Inflammatory macrophage treated with lipopolysaccharide for 4 hours (primary cell): ENCODE measurements around the gene CNOT4.
"Not testable (repeated sequence)": the region's sequence is repeated elsewhere in the genome, so short reads cannot be mapped to it uniquely, and the experiment has no call there.

ENCODE experiments used
- DNase-seq: peaks from one replicate; pipeline ENCODE4 v3.0.0-alpha.2; 2020

The CNOT4 gene

DNA sequence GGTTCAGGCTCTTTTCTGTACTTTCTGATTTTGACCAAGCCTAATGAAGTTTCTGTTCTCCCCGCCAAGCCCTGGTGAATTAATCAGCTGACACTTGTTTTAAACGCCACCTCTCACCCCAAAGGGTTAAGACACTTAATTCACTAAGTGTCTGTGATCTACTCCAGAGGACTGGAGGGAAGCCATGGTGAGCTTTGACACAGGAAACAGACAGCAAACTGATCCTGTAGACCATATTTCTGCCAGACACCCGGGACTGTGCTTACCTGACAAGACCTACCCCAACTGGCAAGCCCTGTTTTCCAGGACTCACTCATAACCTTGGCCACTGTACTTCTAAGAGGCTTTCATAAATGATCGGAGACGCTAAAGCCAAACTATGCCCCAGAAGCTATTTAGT lies 150.3 kb downstream of the CNOT4 start:
- no peak for DNase-seq

DNA sequence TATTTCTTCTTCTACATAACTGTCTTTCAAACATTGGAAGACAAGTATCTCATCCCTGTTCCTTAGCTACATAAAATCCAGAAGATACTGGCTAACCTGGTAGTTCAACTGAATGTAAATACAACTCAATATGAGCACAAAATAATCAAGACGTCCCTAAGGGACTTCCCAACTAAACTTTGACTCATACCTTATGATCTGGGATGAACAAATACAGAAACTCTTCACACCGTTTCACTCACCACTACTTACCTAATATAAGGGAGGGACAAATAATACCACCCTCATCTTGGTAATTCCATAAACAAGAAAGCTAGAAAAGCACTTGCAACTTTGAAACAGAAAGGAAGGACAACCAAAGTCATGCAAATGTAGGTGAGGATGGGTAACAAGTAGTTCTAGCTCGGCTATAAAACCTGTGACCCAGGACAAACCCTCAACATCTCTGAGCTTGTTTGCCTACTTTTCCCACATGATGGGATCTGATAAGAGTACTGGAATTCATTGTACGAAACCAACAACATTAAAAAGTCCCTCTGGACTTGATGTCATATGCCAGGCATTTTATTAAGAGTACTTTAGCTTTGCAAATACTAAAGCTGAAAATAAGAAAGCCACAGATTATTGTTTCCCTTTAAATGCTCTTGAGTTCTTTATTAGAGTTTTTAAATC lies 154.4 kb downstream of the CNOT4 start:
- peak; percentile 7 for DNase-seq

DNA sequence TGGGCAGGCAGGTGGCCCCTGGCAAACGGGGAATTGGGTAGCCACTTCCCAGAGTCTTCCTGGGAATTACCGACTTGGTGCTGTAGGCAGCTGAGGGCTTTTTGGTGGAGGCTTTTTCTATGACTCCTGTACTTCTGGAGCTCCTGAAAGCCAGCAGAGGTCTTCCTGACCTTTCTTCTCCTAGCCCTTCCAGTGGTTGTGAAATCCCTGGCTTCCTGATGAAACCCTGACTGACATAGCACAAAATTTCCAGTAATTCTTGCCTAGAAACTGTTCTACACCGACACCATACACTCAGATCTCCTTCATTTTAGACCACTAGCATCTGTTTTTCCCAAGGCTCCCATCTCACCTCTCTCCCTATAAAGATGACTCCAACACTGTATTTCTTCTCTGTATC lies 156.1 kb downstream of the CNOT4 start:
- DNase-seq: no peak

DNA sequence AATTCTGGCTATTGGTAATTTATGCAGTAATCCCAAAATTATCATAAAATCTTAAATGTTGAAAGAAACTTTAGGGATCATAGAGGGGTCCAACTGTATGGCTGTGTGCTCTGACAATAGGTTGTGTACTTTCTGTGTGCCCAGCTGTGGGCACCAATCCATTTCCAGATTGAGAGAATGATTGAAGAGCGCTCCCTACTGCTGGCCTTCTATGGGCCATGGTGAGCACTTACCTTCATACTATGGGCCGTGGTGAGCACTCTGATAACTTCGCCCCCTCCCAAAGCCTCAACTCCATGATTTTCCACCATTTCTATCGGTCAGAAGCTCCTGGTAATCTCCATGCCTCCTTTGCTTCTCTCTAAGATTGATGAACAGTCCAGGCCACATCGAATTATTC lies 157.6 kb downstream of the CNOT4 start:
- no peak for DNase-seq

DNA sequence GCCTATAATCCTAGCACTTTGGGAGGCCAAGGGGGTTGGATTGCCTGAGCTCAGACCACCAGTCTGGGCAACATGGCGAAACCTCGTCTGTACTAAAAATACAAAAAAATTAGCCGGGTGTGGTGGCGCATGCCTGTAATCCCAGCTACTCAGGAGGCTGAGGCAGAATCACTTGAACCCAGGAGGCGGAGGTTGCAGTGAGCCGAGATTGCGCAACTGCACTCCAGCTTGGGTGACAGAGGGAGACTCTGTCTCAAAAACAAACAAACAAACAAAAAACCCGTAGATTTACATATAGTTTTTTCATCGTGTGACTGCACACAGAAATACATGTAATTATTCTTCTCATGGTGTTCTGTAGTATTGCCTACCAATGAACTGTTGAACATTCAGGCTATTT lies 158.8 kb downstream of the CNOT4 start:
- not testable (repeated sequence) for DNase-seq

DNA sequence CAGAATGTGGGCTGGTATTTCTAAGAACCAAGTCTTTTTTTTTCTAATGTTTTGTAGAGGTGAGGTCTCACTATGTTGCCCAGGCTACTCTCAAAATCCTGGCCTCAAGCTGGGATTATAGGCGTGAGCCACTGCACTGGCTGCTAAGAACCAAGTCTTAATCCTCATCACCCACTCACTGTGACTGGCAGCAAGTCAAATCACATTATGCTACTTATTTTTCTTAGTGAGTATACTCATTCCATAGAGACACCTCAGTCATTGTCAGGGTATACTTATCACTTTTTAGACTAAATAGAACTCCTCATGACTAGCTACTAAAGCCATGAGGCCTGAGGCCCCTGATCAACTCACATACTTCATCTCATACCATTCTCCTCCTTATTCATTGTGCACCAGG lies 160.2 kb downstream of the CNOT4 start:
- no peak for DNase-seq

DNA sequence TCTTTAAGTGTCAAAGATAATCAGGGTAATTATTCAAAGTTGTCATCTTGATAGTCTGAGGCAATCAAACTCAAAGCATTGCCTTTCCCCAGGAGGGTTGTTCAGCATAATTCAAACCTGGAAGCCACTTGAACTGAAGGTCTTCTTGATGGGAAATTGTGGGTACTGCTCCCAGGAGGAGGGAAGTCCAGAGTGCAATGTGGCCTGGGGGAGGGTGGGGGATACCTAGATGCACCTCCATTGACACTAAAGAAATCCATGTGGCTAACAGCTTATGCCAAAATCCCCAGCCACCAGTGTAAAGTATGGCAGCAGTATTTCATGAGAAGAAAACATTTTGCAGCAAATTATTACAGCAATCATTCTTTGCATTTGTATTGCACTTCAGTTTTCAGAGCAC lies 161.4 kb downstream of the CNOT4 start:
- DNase-seq: no peak

DNA sequence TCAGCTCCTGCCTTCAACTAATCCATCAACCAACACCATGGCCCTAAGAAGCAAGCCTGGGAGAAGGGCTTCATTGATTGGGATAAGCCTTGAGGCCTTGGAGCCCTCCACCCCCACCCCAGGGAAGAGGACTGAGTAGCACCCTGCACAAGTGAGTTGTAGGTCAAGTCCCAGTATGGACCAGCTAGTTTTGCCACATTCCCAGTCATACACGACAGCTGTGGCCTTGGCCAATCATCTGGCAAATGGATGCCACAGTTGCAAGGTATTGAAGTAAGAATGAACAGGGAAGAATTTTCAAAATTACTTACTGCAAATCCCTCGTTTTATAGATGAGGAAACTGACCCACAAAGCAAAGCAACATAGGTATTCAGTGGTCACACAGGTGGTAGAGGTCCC lies 166.5 kb downstream of the CNOT4 start:
- DNase-seq: no peak

DNA sequence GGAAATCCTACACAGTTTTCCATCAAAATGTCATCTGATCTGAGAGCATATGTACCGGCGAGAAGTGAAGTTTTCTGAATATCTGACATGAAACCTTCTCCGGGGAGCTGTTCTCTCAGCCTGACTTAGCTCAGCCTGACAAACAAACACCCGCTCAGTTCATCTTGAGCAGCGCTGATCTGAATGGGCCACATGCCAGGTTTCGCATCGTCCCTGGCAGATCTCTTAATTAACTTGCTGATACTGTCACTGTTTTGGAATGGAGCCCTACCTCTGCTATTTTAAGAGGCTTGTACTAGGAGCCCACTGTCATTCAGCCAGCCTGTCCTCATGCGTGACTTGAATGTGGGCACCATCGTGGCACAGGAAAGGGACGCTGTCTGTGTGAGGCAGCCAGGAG lies 167.0 kb downstream of the CNOT4 start:
- DNase-seq: no peak

DNA sequence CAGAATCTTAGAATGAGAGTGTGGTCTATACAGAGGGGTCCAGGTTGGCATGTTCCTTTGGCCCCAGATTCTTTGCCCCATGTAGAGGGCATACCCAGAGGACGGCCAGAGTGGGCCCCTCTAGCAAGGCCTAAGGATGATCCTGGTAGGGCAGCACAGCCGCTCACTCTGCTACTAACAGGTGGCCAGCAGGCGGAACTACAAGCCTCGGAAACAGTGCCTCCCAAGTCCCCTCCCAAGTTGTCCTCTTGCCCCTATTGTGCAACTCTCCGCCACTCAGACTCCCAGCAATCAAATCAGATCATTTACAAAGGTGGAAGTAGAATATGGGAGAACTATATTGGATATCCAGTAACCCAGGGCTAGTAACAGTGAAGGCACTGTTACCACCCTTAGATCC lies 168.9 kb downstream of the CNOT4 start:
- no peak for DNase-seq

DNA sequence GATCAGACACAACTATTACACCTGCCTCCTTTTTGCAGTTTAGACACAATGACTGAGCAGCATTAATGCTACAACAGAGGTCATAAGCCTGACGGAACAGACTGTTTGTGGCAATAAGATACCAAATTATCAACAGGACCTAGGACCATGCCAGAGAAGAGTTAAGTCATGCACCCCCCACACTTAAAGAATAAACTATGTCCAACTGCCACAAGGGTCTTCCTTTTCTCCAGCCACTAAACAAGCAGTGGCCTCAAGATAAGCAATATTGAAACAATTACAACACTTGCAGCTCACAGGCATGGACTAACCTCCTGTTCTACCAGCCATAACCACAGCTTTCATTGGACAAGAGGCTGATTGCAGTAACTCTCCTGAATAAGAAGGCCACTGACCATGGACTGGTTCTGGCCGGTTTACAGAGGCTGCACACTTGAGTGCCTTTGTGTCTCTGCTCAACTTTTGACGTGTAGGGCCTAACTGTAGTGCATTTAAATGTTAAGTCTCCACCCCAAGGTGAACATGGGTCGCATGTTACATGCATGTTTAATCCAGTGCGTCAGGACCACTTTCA lies 171.8 kb downstream of the CNOT4 start:
- DNase-seq: no peak

DNA sequence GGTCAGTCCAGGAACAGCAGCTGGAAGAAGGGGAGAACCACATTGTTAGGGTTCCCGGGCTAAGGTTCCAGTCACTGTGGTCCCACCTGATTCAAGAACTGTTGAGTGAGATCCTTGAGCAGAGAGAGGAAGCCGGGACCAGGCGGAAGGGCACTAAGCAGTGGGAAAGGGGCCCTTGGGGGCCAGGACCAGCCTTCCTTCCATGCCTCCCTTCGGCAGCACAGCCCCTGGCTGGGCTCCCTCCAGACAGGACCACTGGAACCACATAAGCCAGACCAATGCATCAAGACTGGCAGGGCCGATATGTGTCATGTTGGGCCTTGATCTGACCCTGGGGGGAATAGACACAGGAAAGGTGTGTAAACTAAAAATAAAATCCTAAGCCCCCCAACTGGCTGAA lies 172.4 kb downstream of the CNOT4 start:
- no peak for DNase-seq

DNA sequence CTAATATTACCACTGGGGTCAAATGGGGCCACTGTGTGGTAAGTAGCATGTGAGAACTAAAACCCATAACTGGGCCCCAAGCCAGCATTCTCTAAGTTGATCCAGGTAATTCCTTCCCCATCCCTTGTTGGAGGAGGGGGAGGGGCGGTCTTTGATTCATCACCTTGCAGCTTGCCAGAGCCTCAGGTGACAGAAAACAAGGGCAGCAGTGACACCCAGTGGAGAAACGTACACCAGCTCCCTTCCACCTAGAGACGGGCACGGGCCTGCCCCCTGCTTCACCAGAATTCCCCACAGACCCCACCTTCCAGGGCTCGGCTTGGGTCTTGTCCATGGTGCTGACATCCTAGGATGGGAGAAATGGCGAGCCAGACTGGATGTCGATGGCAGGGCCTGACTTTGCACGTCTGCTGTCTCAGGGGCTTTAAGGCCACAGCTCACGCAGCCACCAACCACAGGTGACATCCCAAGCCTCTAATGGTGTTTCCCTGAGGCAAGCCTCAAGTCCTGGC lies 174.2 kb downstream of the CNOT4 start:
- peak; percentile 9 for DNase-seq

DNA sequence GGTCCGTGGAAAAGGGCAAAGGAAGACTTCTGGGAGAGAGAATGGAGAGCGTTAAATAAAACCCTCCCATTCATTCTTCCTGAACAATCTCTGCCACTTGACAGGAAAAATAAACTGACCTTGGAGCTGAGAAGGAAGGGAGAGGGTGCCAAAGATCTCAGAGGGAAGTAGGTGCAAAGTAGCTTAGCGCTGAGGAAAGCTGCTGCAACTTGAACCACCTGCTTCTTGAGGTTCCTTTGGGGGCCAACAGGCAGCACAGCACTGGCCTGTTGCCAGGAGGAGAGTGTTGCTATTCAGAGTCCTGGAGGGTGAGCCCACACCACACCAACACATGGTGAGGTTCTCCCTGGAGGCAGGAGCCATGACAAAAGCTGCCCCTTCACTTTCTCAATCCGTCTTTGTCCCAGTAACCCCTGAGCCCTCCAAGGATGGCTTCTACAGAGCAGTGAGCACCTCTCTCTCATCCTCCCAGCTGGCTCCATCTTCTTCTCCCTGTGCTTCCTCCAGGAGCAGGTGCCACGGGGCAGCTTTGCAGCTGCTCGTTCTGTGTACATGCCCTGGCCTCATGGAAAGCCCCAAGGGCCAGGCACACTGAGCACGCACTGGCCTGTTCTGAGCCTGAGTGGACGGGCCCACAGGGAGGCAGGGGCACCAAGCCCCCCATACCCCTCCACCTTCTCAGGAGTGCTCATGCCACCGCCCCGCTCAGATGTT lies 174.9 kb downstream of the CNOT4 start:
- DNase-seq: no peak

DNA sequence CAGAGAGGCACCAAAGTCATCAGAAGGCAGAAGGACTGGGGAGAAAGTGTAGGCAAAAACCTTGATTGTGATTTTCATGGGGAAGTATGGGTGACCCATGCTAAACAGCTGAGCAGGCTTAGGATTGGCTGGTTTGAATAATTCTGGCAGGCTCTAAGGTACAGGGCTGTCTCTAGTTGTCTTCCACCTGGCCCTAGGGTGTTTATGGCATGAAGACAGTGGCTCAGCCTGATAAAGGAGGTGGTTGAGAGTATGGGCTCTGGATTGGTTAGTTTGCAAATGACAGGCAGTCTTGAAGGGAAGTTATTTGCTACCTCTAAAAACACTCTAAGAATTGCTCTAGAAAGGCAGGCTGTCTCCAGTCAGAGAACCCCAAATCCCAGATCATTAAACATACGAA lies 176.0 kb downstream of the CNOT4 start:
- no peak for DNase-seq

DNA sequence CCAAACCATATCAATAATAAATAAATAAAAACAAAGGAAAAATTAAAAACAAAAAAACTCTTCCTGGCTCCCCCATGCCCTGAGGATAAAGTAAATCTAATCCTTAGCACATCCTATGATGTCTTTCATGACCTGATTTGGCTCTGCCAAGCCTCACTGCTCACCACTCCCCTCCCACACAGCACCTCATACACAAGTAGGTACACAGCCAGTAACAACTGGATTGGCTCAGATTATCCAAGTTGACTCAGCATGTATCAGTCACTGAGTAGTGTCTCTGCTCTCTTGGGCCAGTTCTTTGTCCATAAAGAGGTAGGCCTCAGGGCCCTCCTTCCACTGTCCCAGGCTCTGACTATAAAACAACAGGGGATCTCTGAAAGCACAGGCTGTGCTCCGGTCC lies 176.7 kb downstream of the CNOT4 start:
- DNase-seq: no peak

DNA sequence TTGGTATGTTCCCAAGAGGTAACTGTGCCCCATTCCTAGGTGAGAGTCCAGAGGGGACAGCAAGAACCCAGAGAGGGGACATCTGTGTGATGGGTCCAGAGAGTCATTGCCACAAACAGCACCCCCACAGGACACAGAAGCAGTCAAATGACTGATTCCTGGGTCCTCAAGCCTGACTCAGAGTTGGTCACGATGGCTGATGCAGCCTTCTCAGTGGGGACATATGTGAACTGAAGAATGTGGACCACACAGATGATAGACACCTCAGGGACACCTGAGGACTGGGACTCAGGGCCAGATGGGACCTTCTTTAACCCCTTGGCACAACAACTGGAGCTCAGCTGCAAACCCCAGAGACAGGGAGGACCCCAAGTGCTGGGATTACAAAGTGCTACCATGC lies 179.8 kb downstream of the CNOT4 start:
- no peak for DNase-seq

DNA sequence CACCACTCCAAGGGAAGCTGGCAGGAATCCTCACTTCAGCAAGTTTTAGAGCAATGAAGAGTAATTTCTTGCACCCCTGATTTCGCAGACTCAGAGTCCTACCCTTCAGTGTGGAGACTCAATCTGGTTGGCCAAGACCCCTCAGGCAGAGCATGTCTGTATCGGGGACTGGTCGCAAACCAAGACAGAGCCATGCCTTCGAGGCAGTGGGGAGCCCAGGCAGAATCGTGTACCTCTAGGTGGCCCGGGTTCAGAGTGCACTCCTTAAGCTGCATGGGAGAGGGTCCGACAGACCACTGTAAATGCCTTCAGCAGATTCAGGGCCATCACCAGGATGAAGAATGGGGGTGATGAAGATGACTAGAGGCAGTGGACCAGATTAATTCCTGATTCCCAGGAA lies 181.4 kb downstream of the CNOT4 start:
- DNase-seq: no peak

DNA sequence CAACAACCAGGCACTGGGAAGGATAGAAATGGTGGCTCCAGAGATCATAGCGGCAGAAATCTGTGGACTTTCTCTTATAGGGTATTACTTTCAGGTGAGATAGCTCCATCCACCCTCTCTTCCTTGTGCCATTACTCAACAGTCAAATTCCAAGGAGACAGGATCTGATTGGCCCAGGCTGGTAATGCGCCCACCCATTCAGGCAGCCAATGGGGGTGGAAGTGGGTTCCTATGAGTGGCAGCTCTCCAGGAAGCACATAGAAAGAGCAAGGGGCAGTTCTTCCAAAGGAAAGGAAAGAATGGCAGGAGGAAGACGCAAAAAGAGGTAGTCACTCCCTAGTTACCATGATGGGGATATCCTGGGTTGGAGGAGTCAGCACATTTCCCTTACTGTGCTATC lies 181.8 kb downstream of the CNOT4 start:
- DNase-seq: no peak

DNA sequence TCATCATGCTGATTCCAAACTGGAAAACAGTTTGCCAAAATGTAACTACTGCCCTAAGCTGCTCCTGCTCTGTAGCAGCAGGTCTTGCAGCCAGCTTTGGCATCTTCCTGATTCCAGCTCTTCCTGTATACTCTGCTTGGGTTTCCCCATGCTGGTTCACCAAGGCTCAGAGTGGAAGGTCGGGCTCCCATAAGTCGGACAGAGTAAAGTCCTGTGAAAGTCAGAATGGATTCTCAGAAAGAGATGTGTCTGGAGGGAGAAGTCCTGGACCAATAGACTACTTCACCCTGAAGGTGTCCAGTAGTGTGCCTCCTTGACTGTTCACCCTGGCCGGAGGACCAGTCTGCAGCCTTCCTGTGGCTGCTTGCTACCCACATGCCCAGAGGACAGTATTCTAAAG lies 182.4 kb downstream of the CNOT4 start:
- DNase-seq: no peak

DNA sequence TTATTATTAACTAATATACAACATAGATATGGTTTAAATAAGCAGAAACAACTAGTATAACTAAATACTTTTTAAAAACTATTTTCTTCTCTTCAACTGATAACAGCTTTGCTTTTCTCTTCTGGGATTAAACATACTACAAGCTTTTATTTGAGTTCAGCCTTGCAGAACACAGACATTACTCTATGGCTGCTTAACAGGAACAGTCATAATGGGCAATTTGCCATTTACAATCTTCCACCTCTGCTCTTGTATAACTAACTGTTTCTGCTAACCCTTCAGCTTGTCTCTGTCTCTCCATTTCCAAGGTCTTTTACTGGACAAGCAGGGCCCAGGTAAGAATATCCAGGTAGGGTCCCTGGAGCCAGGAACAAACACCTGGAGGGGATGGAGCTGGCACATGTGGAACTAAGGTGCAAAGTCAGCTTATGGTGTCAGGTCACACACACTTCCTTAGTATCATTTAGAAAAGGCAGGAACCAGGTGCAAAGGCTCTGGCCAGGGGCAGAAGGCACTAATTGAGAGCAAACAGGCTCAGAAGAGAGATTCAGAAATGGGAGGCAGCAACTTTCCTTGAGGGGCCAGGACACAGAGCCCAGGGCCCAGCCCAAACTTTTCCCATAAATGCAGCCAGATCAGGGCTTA lies 183.1 kb downstream of the CNOT4 start:
- DNase-seq: no peak

DNA sequence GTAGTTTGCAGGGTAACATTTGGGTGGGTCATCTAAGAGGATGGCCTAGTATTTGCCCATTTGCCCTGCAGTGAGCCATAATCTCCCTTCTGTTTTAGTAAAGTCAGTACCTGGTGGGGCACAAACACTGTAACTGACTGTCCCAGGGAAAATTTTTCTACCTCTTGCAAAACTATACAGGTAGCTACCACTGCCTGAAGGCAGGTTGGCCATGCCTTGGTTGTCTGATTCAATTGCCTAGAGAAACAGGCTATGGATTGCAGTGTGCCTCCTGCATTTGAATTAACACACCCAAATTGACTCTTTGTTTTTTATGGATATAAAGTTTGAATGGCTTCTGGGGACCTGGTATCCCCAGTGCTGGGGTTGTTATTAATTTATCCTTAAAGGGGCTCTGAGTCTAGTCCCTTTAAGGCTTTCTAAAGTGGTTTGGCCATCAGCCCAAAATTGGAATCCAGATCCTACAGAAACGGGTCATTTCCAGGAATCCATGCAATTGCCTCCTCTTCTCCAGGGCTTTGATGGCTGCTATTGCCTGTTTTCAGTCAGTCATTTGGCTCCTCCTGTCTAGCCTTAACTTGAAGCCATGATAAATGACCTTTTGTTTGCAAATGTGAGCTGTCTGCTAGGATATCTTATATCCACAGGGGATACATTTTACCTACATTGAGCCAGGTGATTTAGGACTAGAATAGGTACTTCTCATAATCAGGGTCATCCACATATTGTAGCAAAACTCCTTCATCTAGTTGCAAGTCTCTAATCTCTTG lies 187.1 kb downstream of the CNOT4 start:
- no peak for DNase-seq

DNA sequence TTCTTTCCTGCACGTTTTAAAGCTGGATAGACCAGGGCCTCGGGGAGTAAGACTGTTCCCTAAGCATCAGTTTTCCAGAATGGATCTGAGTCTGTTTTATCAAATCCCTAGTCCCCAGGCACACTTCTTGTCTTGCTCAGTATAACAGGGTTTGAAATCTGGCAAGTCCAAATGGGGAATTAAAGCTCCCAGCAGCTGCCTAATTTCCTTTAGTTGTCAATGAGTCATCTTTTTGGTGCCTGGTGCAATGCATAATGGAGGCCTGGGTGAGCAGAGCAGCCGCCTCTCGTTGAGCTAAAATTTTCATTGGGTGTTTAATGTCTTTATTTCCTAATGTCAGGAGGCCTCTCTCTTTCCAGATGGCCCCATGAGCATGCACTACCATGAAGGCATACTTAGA lies 188.3 kb downstream of the CNOT4 start:
- DNase-seq: peak; percentile 33
